NCI-H187 (cell line): Measurements from ENCODE around the gene EFL1.

ENCODE experiments used
- DNase-seq, 2 experiments: peaks; one replicate each; lab custom pipeline; 2025; lab: John Stamatoyannopoulos, UW

EFL1 gene

DNA sequence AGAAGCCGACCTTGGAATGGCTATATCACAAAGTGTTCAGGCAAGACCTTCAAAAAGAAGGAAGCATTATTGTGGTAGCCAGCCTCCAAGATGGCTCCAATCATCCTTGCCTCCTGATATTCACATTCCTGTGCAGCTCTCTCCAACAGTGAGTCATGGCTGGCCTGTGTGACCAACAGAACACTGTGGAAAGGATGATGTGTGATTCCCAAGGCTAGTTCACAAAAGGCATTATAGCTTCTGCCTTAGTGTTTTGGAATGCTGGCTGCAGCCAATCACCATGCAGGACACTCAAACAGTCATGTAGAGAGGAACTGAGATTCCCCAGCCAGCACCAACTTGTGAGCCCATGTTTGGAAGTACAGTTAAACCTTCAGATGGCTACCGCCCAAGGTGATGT, 102.6 kb downstream of the EFL1 start:
- no peak for DNase-seq

- no peak for DNase-seq
Measured at GRCh38 chr15:82158811-82159210, 103.7 kb downstream of the EFL1 start.

GRCh38 chr15:82150645-82151044, 111.9 kb downstream of the EFL1 start:
- no peak for DNase-seq

DNA sequence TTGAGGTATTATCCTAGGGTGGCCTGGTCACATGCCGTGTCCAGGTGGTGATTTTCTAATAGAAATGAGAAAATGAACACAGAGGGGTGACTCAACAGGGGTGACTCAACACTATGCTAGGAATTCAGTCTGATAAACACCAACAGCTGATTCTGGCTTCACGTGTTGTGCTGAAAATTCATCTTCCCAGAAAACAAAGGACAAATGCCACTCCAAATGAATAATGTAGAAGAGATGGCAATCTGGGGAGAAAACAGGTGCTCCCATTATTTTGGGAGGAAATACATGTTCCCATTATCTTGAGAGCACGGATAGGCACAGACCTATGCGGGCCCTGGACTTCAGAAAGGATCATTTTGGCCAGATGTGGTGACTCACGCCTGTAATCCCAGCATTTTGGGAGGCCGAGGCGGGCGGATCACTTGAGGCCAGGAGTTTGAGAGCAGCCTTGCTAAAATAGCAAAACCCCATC, 115.5 kb downstream of the EFL1 start:
- DNase-seq, result no peak

DNA sequence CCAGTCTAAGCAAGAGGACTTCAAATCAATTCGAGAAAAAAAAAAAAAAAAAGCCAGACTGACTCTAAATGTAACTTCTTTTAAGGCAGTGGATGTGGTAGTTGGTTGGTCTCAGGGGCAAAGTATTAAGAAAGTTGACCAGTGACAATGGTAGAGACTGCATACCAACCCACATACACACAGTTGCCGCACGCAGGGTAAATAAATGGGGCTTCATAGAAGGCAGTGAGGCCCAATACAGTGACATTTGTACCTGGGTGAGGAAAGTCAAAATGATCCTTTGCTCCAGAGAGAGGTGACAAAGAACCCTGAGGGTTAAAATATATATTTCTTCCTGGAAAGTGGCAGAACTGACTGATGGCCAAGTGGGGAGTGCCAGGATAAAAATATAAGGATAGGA, 116.0 kb downstream of the EFL1 start:
- DNase-seq, result no peak

DNA sequence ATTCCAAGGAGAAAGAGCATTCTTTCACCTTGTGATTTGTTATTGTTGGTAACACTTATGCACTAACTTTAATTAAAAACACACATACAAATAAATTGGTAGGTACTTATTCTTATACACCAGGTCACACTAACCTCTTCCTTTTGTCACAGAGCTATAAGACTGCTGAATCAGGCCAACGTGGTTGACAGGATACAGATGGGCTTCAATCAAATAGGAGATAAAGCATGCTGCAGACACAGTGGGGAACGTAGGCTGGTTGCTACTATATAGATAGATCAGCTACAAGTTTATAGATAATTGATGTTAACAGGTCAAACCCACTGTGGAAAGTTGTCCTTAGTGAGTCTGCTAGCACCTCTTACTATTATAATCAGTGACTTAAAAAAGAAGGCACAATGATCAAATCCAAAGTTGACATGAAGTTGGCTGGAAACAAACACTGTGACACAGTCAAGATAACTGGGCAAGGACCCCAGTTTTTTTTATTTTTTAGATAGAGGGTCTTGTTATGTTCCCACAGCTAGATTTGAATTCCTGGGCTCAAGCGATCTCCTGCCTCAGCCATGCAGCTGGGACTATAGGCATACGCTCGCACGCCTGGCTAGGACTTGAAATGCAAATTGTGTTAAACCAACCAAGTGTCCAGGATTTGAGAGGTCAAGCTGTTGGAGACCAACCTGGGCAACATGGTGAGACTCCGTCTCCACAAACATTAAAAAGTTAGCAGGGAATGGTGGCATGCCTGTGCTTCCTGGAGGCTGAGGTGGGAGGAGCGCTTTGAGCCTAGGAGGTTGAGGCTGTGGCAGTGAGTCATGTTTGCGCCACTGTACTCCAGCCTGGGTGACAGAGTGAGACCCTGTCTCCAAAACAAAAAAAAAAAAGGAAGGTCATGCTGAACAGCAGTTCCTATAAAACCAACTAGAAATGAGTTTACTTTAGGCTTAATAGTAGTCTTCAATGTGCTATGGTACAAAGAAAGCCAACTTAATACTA, 118.8 kb downstream of the EFL1 start:
- DNase-seq, result no peak

DNA sequence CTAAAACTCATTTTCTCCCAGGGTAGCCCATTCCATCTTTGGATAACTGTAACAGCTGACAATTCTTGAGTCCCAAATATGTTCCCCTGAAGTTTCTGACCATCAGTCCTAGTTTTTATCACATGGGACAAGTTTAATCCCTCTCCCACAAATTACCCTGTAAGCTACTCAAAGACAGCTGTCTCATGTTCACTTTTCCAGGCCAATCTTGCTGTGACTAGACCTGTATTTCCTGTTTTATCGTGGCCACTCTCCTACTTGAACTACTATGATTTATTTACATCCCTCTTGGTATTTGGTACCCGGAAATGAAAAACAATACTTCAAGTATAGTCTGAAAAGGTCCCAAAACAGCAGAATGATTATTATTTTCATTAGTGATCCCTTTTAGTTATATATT, 121.6 kb downstream of the EFL1 start:
- no peak for DNase-seq

DNA sequence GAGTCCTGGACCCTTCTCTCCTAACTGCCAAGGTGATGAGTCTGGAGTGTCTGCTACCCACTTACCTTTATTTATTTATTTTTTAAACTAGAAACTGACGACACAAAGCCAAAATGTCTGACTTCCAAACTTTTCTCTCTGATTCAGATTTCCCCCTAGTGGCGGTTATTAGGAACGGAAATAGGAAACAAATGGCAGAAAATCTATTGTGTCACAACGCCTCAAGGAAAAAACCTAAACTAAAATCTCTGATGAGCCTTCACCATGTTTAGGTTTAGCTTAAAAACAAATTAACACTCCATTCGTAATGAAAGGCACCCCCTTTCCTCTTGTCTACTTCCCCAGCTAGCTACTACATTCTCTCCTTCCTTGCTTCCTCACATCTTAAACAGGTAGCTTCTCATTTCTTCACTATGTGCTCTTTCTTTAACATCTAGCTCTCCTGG, 122.7 kb downstream of the EFL1 start:
- DNase-seq, result no peak

GRCh38 chr15:82138306-82138705, 124.2 kb downstream of the EFL1 start:
- no peak for DNase-seq

DNA sequence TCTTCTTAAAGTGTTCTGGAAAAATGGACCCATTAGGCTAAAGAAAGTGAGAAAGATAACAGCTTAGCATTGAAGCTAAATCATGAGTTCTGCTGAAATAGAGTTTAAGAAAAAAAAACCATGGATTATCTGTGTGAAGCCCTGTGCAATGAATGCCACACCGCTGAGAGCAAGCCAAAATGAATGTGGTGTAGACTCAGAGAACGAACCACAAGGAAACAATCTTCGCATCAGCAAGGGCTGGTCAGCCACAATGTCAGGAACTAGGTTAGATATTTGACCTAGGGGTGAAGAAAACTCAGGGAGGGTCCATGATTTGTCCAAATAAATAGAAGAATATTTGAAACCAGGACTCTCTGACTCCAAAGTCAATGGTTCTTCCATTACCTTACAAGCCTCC, 125.3 kb downstream of the EFL1 start:
- no peak for DNase-seq

DNA sequence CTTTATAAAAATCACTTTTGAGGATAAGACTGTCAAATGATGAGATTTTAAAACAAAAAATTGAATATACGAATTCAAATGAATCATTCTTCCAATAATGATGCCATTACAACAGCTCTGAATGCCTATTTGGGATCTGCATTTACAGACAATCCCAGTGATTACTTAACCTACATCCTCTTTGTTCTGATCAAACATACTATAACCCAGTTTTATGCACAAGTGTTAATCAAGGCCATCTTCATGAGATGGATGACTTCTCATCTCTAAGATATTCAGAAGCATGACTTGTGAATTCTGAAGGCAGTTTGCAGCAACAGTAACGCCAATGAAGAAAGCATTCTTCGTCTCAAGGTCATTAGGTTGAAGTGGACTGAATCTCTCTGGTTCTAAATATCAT, 126.4 kb downstream of the EFL1 start:
- DNase-seq, result no peak

DNA sequence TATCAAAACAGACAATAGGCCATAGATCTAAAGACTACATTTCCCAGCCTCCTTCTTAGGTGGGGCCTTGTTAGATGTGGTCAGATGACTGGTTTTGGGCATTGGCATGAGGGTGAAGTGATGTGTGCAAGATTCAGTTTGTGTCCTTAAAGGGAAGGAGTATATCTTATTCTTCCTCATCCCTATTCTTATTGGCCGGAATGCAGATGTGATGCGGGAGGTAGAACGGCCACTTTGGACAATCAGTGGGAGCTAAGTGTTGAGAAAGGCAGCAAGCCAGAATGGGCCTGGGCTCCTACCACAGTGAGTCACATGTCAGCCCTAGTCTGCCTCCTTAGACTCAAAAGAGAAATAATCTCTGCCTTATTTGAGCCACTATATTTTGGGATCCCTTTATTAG, 126.9 kb downstream of the EFL1 start:
- no peak for DNase-seq

GRCh38 chr15:82134461-82134860, 128.1 kb downstream of the EFL1 start:
- DNase-seq, result no peak

DNA sequence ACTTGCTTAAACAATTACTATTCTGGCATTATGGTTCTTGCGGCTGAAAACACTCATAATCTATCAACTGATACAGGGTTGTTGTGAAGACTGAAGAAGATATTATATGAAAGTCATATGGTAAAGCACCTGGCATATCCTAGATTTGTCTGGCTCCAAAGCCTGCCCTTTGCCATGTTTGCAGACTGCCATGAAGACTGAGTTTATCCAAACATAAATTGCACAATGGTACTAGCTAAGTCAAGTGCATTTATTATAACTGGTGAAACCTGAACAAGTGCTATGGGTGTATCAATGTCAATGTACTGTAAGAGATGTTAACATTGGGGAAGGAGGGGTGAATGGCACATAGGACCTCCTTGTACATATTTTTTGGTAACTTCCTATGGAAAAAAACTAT, 129.3 kb downstream of the EFL1 start:
- DNase-seq, result no peak

- no peak for DNase-seq
Measured at GRCh38 chr15:82132742-82133141, 129.8 kb downstream of the EFL1 start.

GRCh38 chr15:82132096-82132495, 130.4 kb downstream of the EFL1 start:
- no peak for DNase-seq

- DNase-seq, result no peak
Measured at GRCh38 chr15:82130248-82130647, 132.3 kb downstream of the EFL1 start.

GRCh38 chr15:82129761-82130160, 132.8 kb downstream of the EFL1 start:
- no peak for DNase-seq

DNA sequence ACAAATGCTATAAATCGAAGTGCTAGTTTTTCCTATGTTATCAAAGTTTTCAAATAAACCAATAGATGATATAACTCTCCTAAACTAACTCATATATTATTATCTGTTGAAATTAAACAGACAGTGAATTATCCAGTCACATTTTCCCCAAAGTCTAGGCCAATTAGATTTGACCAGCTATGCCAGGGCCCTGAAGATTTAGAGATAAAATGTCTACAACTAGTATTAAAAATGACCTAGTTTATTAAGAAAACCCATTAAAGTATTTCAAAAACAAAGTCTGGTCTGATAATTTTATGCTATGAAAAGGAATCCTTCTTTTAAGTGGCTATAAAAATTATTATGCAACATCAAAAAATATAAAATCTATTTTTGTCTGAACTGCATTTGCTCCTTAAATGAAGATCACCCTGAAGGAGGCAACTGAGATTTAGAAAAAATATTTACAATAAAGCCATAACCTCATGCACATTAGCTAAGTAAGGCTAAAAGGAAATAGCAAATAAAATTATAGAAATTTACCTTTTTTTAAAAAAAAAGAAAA, 133.3 kb downstream of the EFL1 start:
- no peak for DNase-seq

DNA sequence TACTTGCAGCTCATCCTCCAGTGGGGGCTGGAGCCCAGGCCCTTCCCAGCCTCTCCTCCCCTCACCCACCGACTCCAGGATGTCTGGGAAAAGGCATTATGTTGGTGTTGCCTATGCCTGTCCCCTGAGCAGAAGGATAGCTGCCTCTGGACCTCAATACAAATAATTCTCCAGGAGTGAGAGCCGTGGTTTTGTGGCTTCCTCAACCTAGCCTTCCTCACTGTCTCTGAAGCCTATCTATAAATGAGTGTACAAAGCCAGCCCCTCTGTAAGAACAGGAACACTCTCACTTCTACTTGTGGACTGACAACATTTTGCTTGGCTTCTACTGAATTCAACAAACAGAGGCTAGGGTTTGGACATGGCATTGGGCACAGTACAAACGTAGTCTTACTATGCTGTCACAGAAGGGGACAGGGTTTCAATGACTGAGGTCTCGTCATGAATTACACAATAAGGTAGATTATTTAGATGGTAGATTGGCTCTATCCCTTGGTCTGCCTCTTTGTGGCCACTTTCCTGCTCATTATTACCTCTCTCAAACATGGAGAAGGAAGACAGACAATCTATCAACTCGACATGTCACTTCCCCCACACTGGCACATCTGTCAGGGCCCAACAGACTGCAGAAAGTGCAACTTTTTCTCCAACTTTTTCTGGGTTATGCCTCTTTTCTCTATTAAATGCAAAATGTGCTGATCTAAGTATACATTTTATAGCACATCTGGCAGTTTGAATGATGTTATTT, 134.0 kb downstream of the EFL1 start:
- DNase-seq, result no peak

DNA sequence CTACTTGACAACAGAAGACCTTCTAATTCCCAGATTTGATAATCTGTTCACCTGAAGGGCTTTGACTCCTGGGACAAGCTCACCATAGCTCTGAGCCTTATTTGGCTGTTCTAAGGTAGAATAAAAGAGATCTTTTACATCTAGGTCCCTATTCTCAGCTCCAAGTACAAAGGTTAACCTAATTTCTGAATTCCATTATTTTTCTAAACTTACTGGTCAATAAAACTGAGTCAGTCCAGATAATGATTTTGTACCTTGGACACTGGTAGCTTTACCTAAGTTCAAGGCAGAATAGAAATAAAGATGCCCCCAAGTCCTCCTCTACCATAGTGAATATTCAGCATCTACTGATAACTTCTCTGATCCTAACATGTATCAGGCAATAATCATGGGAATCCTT, 135.0 kb downstream of the EFL1 start:
- no peak for DNase-seq

DNA sequence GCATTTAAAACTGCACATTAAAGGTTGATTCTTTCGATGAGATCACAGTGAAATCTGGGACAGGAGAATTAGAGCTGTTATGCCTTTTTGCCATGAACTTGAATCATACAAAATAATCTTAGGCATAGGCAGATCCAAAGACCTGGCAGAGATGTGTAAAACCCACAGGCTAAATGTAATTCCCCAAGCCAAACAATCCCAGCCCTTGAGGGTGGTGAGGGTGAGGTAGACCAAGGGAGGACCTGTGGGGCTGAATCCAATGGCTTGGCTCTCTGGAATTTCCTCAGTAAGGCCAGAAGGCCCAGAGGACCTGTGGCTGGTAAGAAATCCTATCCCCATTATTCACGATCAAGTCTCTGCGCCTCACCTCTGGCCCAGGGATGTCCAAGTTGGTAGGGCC, 136.2 kb downstream of the EFL1 start:
- DNase-seq, result no peak
